WTC11 (cell line): ENCODE measurements around the gene SLC44A1. TPM values are rescaled to one million over a fixed set of nuclear protein-coding genes. Genes with fewer than 3 reads are reported as not detected.

Source experiments
- ATAC-seq: fragments of 200-7000 bp; cut with Tn5 transposase; 2 replicates; pipeline ENCODE4 v1.10.0; 2021; ENCODE audit warnings: mild to moderate bottlenecking, moderate library complexity
- CTCF ChIA-PET: fragments of 300-600 bp; sonication (Branson Sonifier 250); formaldehyde crosslinking; loops from one replicate; lab custom pipeline; 2021; ENCODE audit warnings: antibody characterized with exemption; lab: Charles Lee
- POLR2A ChIA-PET: fragments of 350-600 bp; sonication (Branson Sonifier 250); formaldehyde crosslinking; loops from one replicate; lab custom pipeline; 2021; ENCODE audit warnings: antibody characterized with exemption; lab: Charles Lee
- DNase-seq: peaks from one replicate; pipeline ENCODE4 v3.0.0; 2021; ENCODE audit warnings: low spot score
- H3K27ac Mint-ChIP-seq: 2 replicates; pipeline ENCODE4 v1.8.0; 2021; ENCODE audit warnings: mixed read lengths
- H3K27me3 Mint-ChIP-seq: 2 replicates; pipeline ENCODE4 v1.8.0; 2021; ENCODE audit warnings: low read depth, mild to moderate bottlenecking, moderate library complexity, mixed read lengths
- H3K36me3 Mint-ChIP-seq: 2 replicates; pipeline ENCODE4 v1.8.0; 2021; ENCODE audit warnings: mixed read lengths
- H3K4me1 Mint-ChIP-seq: 2 replicates; pipeline ENCODE4 v1.8.0; 2022; ENCODE audit warnings: mixed read lengths
- H3K4me3 Mint-ChIP-seq: 2 replicates; pipeline ENCODE4 v1.8.0; 2021; ENCODE audit warnings: mild to moderate bottlenecking, moderate library complexity, mixed read lengths
- H3K9me3 Mint-ChIP-seq: 2 replicates; pipeline ENCODE4 v1.8.0; 2021; ENCODE audit warnings: mixed read lengths
- AR ChIP-seq: fragments of 250-450 bp; sonication (Bioruptor Pico); IDR thresholded peaks from 2 replicates; pipeline ENCODE4 v1.9.0; 2021; ENCODE audit warnings: mild to moderate bottlenecking
- CREM ChIP-seq: sonication (generic); formaldehyde crosslinking; IDR thresholded peaks from 2 replicates; pipeline ENCODE4 v1.8.1; 2022; ENCODE audit warnings: mild to moderate bottlenecking, missing genetic modification reagents, moderate library complexity
- FOXK1 ChIP-seq: sonication (generic); formaldehyde crosslinking; IDR thresholded peaks from 2 replicates; pipeline ENCODE4 v1.8.0; 2022; ENCODE audit warnings: mild to moderate bottlenecking, moderate library complexity, missing genetic modification reagents
- HMGXB4 ChIP-seq: sonication (generic); formaldehyde crosslinking; IDR thresholded peaks from 2 replicates; pipeline ENCODE4 v1.8.1; 2023; ENCODE audit warnings: mild to moderate bottlenecking, moderate library complexity, missing genetic modification reagents
- KAT7 ChIP-seq: sonication (generic); formaldehyde crosslinking; IDR thresholded peaks from 2 replicates; pipeline ENCODE4 v1.8.1; 2023; ENCODE audit warnings: missing genetic modification reagents, mild to moderate bottlenecking, borderline replicate concordance
- NFATC4 ChIP-seq: fragments of 250-450 bp; sonication (Bioruptor Pico); IDR thresholded peaks from 2 replicates; pipeline ENCODE4 v1.9.0; 2021; ENCODE audit warnings: mild to moderate bottlenecking
- NFYB ChIP-seq: sonication (generic); formaldehyde crosslinking; conservative IDR thresholded peaks from 2 replicates; pipeline ENCODE4 v1.8.0; 2022; ENCODE audit warnings: low read depth, missing genetic modification reagents
- NR1H2 ChIP-seq: sonication (generic); formaldehyde crosslinking; IDR thresholded peaks from 2 replicates; pipeline ENCODE4 v1.9.0; 2021; ENCODE audit warnings: mild to moderate bottlenecking, moderate library complexity, missing genetic modification reagents
- OVOL2 ChIP-seq: fragments of 250-450 bp; sonication (Bioruptor Pico); IDR thresholded peaks from 2 replicates; pipeline ENCODE4 v1.9.0; 2021; ENCODE audit warnings: mild to moderate bottlenecking, borderline replicate concordance
- SP1 ChIP-seq: sonication (generic); formaldehyde crosslinking; conservative IDR thresholded peaks from 2 replicates; pipeline ENCODE4 v1.8.1; 2022; ENCODE audit warnings: missing genetic modification reagents
- TEAD4 ChIP-seq: sonication (generic); formaldehyde crosslinking; IDR thresholded peaks from 2 replicates; pipeline ENCODE4 v1.8.0; 2022; ENCODE audit warnings: mild to moderate bottlenecking, missing genetic modification reagents
- TP53 ChIP-seq: sonication (generic); formaldehyde crosslinking; IDR thresholded peaks from 2 replicates; pipeline ENCODE4 v1.8.1; 2023; ENCODE audit warnings: mild to moderate bottlenecking, missing genetic modification reagents
- USF1 ChIP-seq: sonication (generic); formaldehyde crosslinking; IDR thresholded peaks from 2 replicates; pipeline ENCODE4 v1.8.0; 2022; ENCODE audit warnings: mild to moderate bottlenecking, missing genetic modification reagents
- USF2 ChIP-seq: sonication (generic); formaldehyde crosslinking; IDR thresholded peaks from 2 replicates; pipeline ENCODE4 v1.8.1; 2023; ENCODE audit warnings: mild to moderate bottlenecking, missing genetic modification reagents, moderate library complexity
- ZNF232 ChIP-seq: sonication (generic); formaldehyde crosslinking; IDR thresholded peaks from 2 replicates; pipeline ENCODE4 v1.8.0; 2022; ENCODE audit warnings: mild to moderate bottlenecking, missing genetic modification reagents
- ZNF281 ChIP-seq: sonication (generic); formaldehyde crosslinking; IDR thresholded peaks from 2 replicates; pipeline ENCODE4 v1.8.0; 2023; ENCODE audit warnings: mild to moderate bottlenecking, missing genetic modification reagents
- ZNF317 ChIP-seq: sonication (generic); formaldehyde crosslinking; IDR thresholded peaks from 2 replicates; pipeline ENCODE4 v1.8.1; 2023; ENCODE audit warnings: low read depth, mild to moderate bottlenecking, moderate library complexity, missing genetic modification reagents, borderline replicate concordance
- ZNF396 ChIP-seq: fragments of 250-450 bp; sonication (Bioruptor Pico); IDR thresholded peaks from 2 replicates; pipeline ENCODE4 v1.8.0; 2021; ENCODE audit warnings: mild to moderate bottlenecking, moderate library complexity, borderline replicate concordance
- ZNF423 ChIP-seq: fragments of 250-450 bp; sonication (Bioruptor Pico); IDR thresholded peaks from 2 replicates; pipeline ENCODE4 v2.1.2; 2022; ENCODE audit warnings: mild to moderate bottlenecking, moderate library complexity
- ZNF532 ChIP-seq: fragments of 250-450 bp; sonication (Bioruptor Pico); IDR thresholded peaks from 2 replicates; pipeline ENCODE4 v1.9.0; 2021; ENCODE audit warnings: mild to moderate bottlenecking, borderline replicate concordance
- ZNF671 ChIP-seq: fragments of 250-450 bp; sonication (Bioruptor Pico); IDR thresholded peaks from 2 replicates; pipeline ENCODE4 v1.8.0; 2021; ENCODE audit warnings: mild to moderate bottlenecking
- ZSCAN18 ChIP-seq: fragments of 250-450 bp; sonication (Bioruptor Pico); IDR thresholded peaks from 2 replicates; pipeline ENCODE4 v2.1.2; 2022; ENCODE audit warnings: mild to moderate bottlenecking, moderate library complexity
- total RNA-seq: library from RNA; stranded (reverse); gene quantifications from 3 replicates; pipeline ENCODE4 v1.2.3, GENCODE V29; 2021

The SLC44A1 gene
- total RNA-seq, 1 experiment from 2014 or later = 48.9 TPM

- Mint-ChIP-seq H3K27ac (peak overlapping the region; percentile 58), H3K4me1 (peaks cover 59% of the 10 kb centered on the region), H3K36me3 (no peaks in the 10 kb centered on the region), H3K27me3 (no peaks in the 10 kb centered on the region), H3K4me3 (no peak overlapping the region), H3K9me3 (no peaks in the 10 kb centered on the region)
- POLR2A ChIA-PET = interaction anchor here (0.6 kb wide), 1 partner anchor 205 kb away, joined by 3 read pairs; no protein-coding TSS in a partner anchor
- CTCF ChIA-PET = no interaction called here
- DNase-seq (no peak), ATAC-seq (peak; percentile 13; the same call in 1 of the 2 replicates)
- TF ChIP-seq CREM (no peak), USF2 (CRISPR knock-in tag) (no peak), SP1 (CRISPR knock-in tag) (no peak), NFATC4 (no peak), USF1 (CRISPR knock-in tag) (no peak), ZNF317 (no peak), ZNF396 (CRISPR knock-in tag) (no peak), ZNF281 (no peak), HMGXB4 (no peak), TEAD4 (CRISPR knock-in tag) (no peak), ZNF671 (CRISPR knock-in tag) (no peak), ZNF232 (CRISPR knock-in tag) (no peak), ZSCAN18 (no peak), NFYB (no peak), FOXK1 (CRISPR knock-in tag) (no peak), KAT7 (CRISPR knock-in tag) (no peak), ZNF423 (no peak)
Measured at GRCh38 chr9:105251133-105251532, 6.7 kb downstream of the SLC44A1 start.

GRCh38 chr9:105251733-105252404, 7.4 kb downstream of the SLC44A1 start:
- no peaks in the 10 kb centered on the region for H3K27me3 Mint-ChIP-seq
- no peak overlapping the region for H3K4me3 Mint-ChIP-seq
- DNase-seq (no peak), ATAC-seq (no peak)
- CTCF ChIA-PET = no interaction called here
- no peaks in the 10 kb centered on the region for H3K9me3 Mint-ChIP-seq
- POLR2A ChIA-PET = interaction anchor here (0.6 kb wide), 1 partner anchor 206 kb away, joined by 3 read pairs; no protein-coding TSS in a partner anchor
- H3K4me1 Mint-ChIP-seq = peaks cover 51% of the 10 kb centered on the region
- H3K36me3 Mint-ChIP-seq = no peaks in the 10 kb centered on the region
- no peak overlapping the region for H3K27ac Mint-ChIP-seq
- TF ChIP-seq AR (CRISPR knock-in tag) = no peak
- no peak for TF ChIP-seq ZNF532
- TF ChIP-seq NR1H2 (CRISPR knock-in tag) = no peak
- no peak for TF ChIP-seq ZNF423
- no peak for TF ChIP-seq OVOL2 (CRISPR knock-in tag)
- no peak for TF ChIP-seq ZNF232 (CRISPR knock-in tag)
- no peak for TF ChIP-seq TP53 (CRISPR knock-in tag)
